ENCODE results near the gene PFKP. TPM values are rescaled to one million over a fixed set of nuclear protein-coding genes. Genes with fewer than 3 reads are reported as not detected.
"Not testable (repeated sequence)": the region's sequence is repeated elsewhere in the genome, so short reads cannot be mapped to it uniquely, and the experiment has no call there.

PFKP gene
- polyA plus RNA-seq, 6 donors from 2014 or later, result 26.3 to 51.2 (median 39.7) TPM

DNA sequence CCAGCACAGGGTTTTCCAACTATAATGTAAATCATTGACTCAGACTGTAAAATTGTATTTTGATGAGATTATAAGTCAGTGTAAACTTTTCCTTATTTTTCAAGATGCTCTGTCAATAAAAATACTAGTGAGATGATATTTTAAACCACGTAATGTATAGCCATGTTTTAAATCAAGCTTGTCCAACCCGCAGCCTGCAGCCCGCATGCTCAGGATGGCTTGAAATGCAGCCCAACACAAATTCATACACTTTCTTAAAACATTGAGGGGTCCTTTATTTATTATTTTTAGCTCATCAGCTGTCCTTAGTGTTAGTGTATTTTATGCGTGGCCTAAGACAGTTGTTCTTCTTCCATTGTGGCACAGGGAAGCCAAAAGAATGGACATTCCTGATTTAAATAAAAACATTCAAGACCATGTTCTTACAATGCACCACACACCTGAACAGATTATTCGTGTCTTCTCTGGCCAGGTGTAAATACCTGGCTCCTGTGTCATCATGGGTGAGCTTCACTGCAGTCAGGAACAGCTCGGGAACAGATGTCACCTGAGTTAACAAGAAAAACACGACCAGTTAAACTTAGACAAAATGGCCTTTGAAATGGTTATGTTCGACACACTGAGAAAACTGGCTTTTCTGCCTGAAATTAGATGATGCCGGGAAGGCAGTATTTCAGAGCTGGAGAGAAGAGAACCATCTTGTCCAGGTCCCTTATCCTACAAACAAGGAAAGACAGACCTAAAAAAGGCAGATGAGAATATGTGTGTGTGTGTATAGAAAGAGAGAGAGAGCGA lies 99.3 kb downstream of the PFKP start:
- H3K27ac Mint-ChIP-seq, result no peak overlapping the region

DNA sequence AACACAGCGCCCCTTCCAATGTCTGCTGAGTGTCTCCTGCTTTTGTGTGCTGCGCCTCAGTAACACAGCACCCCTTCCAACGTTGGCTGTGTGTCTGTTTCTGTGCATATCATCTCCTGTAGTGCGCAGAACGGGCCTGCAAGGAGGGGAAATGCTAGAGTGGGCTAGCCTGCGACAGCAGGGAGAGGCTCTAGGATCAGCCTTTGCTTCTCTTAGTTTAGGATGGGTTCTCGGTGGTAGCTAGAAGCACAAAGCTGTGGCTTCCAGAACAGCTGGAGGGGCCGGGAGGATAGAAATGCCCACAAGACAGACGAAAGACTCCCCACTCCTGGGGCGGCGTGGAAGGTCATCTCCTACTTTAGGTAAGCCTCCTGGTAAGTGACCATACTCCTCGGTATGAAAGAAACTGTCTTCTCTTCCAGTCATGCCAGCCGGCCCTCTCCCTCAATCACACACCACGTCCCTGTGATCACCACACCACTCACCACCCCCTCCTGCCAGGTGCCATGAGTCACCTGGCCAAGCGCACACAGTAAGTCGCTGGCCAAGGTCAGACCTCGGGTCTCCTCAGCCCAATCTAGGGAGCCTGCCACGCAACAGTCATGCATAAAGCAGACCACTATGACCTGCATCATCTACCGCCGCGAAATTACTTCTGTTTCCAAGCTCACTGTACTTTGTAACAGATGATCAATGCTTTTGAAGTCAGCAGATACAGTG lies 100.4 kb downstream of the PFKP start:
- Mint-ChIP-seq H3K27me3 (no peaks in the 10 kb centered on the region), H3K36me3 (peaks cover 17 to 40% of the 10 kb centered on the region in 2 donors), H3K9me3 (peaks cover 0 to under 1% (median 0%) of the 10 kb centered on the region in 7 donors), H3K27ac (no peak overlapping the region), H3K4me1 (peaks cover 5 to 9% (median 7%) of the 10 kb centered on the region in 3 donors), H3K4me3 (no peak overlapping the region)
- no peak for ATAC-seq (ENCODE audit: low read depth in 2 of 2)
- no peak for DNase-seq

More for the DNA sequence above, 99.3 kb downstream of the PFKP start:
- ATAC-seq (ENCODE audit: low read depth in 2 of 2), result no peak
- H3K4me3 Mint-ChIP-seq, result no peak overlapping the region
- H3K36me3 Mint-ChIP-seq, result peaks cover 17 to 42% of the 10 kb centered on the region in 2 donors
- H3K27me3 Mint-ChIP-seq, result no peaks in the 10 kb centered on the region
- H3K4me1 Mint-ChIP-seq, result peaks cover 4 to 6% (median 4%) of the 10 kb centered on the region in 3 donors
- H3K9me3 Mint-ChIP-seq, result no peaks in the 10 kb centered on the region
- DNase-seq, result no peak

DNA sequence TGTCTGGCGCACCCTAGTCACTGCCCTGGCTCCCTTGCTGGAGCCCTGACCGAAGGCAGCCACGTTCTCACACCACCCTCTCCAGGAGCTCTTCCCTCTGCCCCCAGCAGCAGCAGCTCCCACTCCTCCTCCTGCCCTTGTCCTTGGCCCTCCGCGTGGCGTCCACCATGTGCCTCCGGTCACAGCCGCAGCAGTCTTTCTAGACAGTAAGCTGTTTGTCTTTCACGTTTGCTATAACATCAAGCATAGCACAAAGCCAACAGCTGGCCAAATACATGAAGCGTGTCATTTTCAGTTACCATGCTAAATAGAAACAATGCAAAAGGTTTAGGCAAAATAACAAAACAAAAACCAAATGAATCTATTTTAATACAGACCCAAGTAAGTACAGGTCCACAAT lies 101.9 kb downstream of the PFKP start:
- ATAC-seq (ENCODE audit: low read depth in 2 of 2), result no peak
- Mint-ChIP-seq H3K9me3 (peaks cover 0 to 5% (median 0%) of the 10 kb centered on the region in 7 donors), H3K36me3 (peaks cover 17 to 31% of the 10 kb centered on the region in 2 donors), H3K4me3 (peak overlapping the region in 1 of 8 donors; percentile 1), H3K27me3 (no peaks in the 10 kb centered on the region), H3K27ac (peak overlapping the region in 2 of 6 donors; percentile 37 to 59), H3K4me1 (peaks cover 11 to 16% (median 15%) of the 10 kb centered on the region in 3 donors)
- no peak for DNase-seq

GRCh38 chr10:3169673-3170072 lies 102.3 kb downstream of the PFKP start:
- peaks cover 11 to 16% (median 15%) of the 10 kb centered on the region in 3 donors for H3K4me1 Mint-ChIP-seq
- peak overlapping the region in 2 of 8 donors; percentile 1 to 20 for H3K4me3 Mint-ChIP-seq
- no peaks in the 10 kb centered on the region for H3K27me3 Mint-ChIP-seq
- peak overlapping the region in 1 of 6 donors; percentile 59 for H3K27ac Mint-ChIP-seq
- ATAC-seq (ENCODE audit: low read depth in 2 of 2), result no peak
- peaks cover 17 to 31% of the 10 kb centered on the region in 2 donors for H3K36me3 Mint-ChIP-seq
- H3K9me3 Mint-ChIP-seq, result peaks cover 0 to 5% (median 0%) of the 10 kb centered on the region in 7 donors
- DNase-seq, result no peak

DNA sequence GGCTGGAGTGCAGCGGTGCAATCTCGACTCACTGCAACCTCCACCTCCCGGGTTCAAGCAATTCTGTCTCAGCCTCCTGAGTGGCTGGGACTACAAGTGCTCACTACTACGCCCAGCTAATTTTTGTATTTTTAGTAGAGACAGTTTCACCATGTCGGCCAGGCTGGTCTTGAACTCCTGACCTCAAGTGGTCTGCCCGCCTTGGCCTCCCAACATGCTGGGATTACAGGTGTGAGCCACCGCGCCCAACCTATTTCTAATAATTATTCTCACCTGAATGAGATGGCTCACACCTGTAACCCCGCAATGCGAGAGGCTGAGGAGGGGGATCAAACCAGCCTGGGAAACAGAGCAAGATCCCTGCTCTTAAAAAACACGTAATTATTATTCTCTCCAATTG lies 104.1 kb downstream of the PFKP start:
- H3K9me3 Mint-ChIP-seq; H3K27me3 Mint-ChIP-seq; DNase-seq; ATAC-seq (ENCODE audit: low read depth in 2 of 2): not testable (repeated sequence)
- Mint-ChIP-seq H3K36me3 (peaks cover 9 to 14% of the 10 kb centered on the region in 2 donors), H3K4me1 (peaks cover 11 to 16% (median 15%) of the 10 kb centered on the region in 3 donors), H3K27ac (peak overlapping the region in 4 of 6 donors; percentile 61 to 90 (median 82)), H3K4me3 (peak overlapping the region; percentile 72 to 94 (median 89))

DNA sequence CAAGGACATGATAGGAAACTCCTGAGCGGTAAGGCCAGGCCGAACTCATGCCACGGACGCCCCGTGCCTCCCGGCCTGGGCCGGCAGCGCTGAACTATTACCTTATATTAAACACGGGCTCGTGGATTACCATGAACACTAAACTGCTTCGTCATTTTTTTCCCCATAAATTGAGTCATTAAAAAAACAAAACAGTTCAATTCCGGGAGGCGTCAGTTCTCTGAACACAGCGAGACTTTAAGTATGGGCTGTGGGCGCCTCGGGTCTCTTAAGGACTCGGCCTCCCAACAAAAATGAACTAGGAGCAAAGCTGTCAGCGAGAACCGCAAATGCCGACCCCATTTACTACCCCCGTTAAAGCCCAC lies 104.7 kb downstream of the PFKP start:
- Mint-ChIP-seq H3K27ac (peak overlapping the region; percentile 76 to 95 (median 90)), H3K36me3 (peaks cover 9% of the 10 kb centered on the region in 2 donors), H3K4me1 (peaks cover 11 to 16% (median 15%) of the 10 kb centered on the region in 3 donors), H3K9me3 (peaks cover 0 to 5% (median 0%) of the 10 kb centered on the region in 7 donors), H3K4me3 (peak overlapping the region; percentile 72 to 94 (median 89)), H3K27me3 (no peaks in the 10 kb centered on the region)
- ATAC-seq (ENCODE audit: low read depth in 2 of 2) (no peak), DNase-seq (no peak)

GRCh38 chr10:3172446-3173170 lies 105.3 kb downstream of the PFKP start, which contains the start of gene PITRM1:
Gene PITRM1 (minus strand): TSS chr10:3172782. CDS start chr10:3172772, 10 bp downstream.
- Mint-ChIP-seq H3K4me3 (peak within 1 kb of the TSS; percentile 72 to 95 (median 90)), H3K27ac (peak within 1 kb of the TSS; percentile 76 to 95 (median 92)), H3K4me1 (peaks cover 11 to 18% (median 15%) of the 10 kb centered on the region in 3 donors), H3K9me3 (peaks cover 0 to 5% (median 0%) of the 10 kb centered on the region in 7 donors), H3K36me3 (peaks cover 9% of the 10 kb centered on the region in 2 donors), H3K27me3 (no peaks in the 10 kb centered on the region)
- DNase-seq (peak; percentile 99), ATAC-seq (ENCODE audit: low read depth in 2 of 2) (peak; percentile 88 to 91)

DNA sequence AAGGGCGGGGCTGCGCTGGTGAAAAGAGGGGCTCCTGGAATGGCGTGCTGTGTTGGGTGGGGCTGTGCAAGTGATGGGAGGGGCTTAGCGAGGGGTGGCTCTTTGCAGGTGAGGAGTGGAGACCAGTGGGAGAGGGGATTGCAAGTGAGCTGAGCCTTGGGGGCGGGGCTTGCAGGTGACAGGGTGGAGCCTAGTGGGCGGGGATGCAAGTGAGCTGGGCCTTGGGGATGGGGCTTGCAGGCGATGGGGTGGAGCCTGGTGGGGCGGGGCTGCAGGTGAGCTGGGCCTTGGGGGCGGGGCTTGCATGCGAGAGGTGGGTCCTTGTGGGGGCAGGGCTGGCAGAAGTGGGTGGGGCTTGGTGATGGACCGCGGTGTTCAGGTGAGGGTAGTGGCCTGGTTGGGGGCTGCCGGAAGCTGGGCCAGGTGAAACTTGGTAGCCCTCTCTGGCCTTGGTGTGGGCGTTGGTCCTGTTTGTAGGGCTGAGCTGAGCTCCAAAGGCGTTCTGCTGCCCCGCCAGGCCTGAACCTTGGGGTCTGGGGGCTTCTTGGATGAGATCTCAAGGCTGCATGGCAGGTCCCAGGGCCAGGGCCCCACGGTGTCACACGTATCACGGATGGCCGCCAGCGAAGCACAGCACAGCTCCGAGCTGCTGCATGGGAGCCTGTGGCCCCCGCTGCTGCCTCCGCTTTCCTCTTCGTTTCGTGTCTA lies 106.0 kb downstream of the PFKP start:
- Mint-ChIP-seq H3K27me3 (no peaks in the 10 kb centered on the region), H3K36me3 (peaks cover 9% of the 10 kb centered on the region in 2 donors), H3K9me3 (peaks cover 0 to 5% (median 0%) of the 10 kb centered on the region in 7 donors), H3K4me3 (peak overlapping the region; percentile 72 to 95 (median 90)), H3K4me1 (peaks cover 11 to 26% (median 22%) of the 10 kb centered on the region in 3 donors), H3K27ac (peak overlapping the region; percentile 76 to 94 (median 90))
- peak; percentile 33 for ATAC-seq (ENCODE audit: low read depth in 2 of 2)
- DNase-seq, result peak; percentile 7

DNA sequence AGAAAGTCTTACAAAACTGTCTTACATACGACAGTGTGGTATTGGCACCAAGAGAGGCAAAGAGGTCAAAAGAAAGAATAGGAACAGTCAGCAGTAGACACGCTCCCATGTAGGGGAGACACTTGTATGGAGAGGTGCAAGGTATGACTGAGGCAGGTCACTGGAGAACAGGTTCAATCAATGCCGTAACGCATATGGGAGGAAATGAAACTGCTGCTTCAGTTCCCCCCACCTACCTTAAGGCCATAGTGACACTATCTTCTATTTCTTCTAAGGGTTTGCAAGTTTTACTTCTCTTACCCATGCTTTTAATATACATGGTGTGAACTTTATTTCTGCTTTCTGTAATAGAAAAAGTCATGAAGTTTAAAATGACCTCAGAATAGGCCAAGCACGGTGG lies 110.7 kb downstream of the PFKP start:
- Mint-ChIP-seq H3K9me3 (peaks cover 0 to 4% (median 1%) of the 10 kb centered on the region in 7 donors), H3K36me3 (no peaks in the 10 kb centered on the region), H3K27me3 (peaks cover 14 to 17% (median 14%) of the 10 kb centered on the region in 3 donors), H3K4me3 (peak overlapping the region in 1 of 8 donors; percentile 42), H3K4me1 (peaks cover 4 to 21% (median 14%) of the 10 kb centered on the region in 3 donors), H3K27ac (peak overlapping the region in 3 of 6 donors; percentile 69 to 78 (median 74))
- peak; percentile 56 to 76 for ATAC-seq (ENCODE audit: low read depth in 2 of 2)
- peak; percentile 29 for DNase-seq

DNA sequence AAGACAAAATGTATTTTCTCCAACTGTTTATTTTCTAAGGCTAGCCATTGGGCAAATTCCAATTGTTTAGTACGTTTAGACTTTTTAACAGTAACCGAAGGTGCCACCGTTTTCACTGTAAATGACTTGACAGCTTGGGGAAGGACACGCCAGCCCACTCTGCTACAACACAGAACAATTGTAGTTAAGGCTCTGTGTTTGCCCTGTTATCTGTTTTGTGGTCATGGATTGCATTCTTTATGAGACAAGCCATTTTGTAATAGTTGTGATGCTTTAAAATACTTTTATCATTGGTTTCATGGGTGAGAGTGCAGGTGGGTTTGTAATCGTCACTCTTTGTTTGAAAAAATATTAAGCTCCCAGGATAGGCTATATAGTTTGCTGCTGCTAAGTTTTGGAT lies 111.8 kb downstream of the PFKP start:
- Mint-ChIP-seq H3K9me3 (peaks cover 0 to 3% (median 0%) of the 10 kb centered on the region in 7 donors), H3K36me3 (no peaks in the 10 kb centered on the region), H3K4me1 (peaks cover 0 to 15% (median 11%) of the 10 kb centered on the region in 3 donors), H3K27ac (no peak overlapping the region), H3K4me3 (no peak overlapping the region), H3K27me3 (peaks cover 14 to 20% (median 17%) of the 10 kb centered on the region in 3 donors)
- no peak for ATAC-seq (ENCODE audit: low read depth in 2 of 2)
- DNase-seq, result no peak

DNA sequence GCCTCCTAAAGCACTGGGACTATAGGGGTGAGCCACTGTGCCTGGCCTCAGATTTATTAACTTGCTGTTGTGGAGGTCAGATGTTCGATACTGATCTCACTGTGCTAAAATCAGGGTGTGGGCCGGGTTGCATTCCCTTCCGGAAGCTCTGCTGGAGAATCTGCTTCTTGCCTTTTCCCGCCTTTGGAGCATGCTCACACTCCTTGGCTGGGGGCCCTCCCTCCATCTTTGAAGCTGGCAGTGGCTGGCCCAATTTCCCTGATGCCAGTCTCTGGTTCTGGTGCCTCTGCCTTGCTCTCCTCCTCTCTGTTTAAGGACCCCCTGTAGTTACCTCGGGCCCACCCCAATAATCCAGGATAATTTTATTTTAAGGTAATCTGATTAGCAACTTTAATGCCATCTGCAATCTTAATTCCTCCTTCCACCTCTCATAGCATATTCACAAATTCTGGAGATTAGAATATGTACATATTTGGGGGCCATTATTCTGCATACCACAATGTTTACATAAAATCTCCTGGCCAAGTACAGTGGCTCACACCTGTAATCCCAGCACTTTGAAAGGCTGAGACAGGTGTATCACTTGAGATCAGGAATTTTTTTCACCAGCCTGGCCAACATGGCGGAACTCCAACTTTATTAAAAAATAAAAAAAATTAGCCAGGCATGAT lies 113.1 kb downstream of the PFKP start:
- Mint-ChIP-seq H3K4me3 (no peak overlapping the region), H3K9me3 (peaks cover 0 to 6% (median 0%) of the 10 kb centered on the region in 7 donors), H3K27ac (peak overlapping the region in 2 of 6 donors; percentile 56 to 60), H3K4me1 (peaks cover 0 to 15% (median 11%) of the 10 kb centered on the region in 3 donors), H3K36me3 (no peaks in the 10 kb centered on the region), H3K27me3 (peaks cover 14 to 28% (median 24%) of the 10 kb centered on the region in 3 donors)
- DNase-seq, result no peak
- no peak for ATAC-seq (ENCODE audit: low read depth in 2 of 2)

DNA sequence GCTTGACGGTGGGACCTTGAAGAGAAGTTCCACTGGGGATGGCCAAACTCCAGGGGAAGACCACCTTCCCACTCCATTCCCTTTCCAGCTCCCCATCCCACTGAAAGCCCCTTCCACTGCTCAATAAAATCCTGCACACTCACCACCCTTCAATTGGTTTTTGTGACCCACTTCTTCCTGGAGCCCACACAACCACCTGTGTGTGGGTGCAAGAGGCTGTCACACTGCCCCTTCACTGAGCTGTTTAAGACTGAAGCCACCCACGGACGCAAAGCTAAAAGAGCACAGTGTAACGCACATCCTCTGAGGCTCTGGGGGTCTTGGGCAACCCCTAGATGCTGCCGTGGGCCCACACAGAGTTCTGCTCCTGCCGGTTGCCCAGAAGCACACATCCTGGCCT lies 118.0 kb downstream of the PFKP start:
- no peak overlapping the region for H3K27ac Mint-ChIP-seq
- H3K9me3 Mint-ChIP-seq, result peaks cover 0 to 6% (median 0%) of the 10 kb centered on the region in 7 donors
- DNase-seq (no peak), ATAC-seq (ENCODE audit: low read depth in 2 of 2) (no peak)
- no peak overlapping the region for H3K4me3 Mint-ChIP-seq
- no peaks in the 10 kb centered on the region for H3K4me1 Mint-ChIP-seq
- no peaks in the 10 kb centered on the region for H3K36me3 Mint-ChIP-seq
- H3K27me3 Mint-ChIP-seq, result peaks cover 20 to 30% (median 25%) of the 10 kb centered on the region in 3 donors

All from naive B cell (primary cell).